CD14-positive monocyte (primary cell): ENCODE measurements around the gene ZFP64. TPM values are rescaled to one million over a fixed set of nuclear protein-coding genes. Genes with fewer than 3 reads are reported as not detected.

Source experiments
- DNase-seq, 3 donors: peaks; one replicate each; pipeline ENCODE4 v3.0.0-alpha.2; 2011 to 2022
- H2AFZ ChIP-seq: 2 replicates; pipeline ENCODE4 v1.6.0; 2012; ENCODE audit warnings: mild to moderate bottlenecking, low read depth, low read length, inconsistent platforms; ENCODE audit not compliant: insufficient read depth, poor library complexity, severe bottlenecking
- H3K27ac ChIP-seq, 2 donors: 1 replicate in 1 of 2; 2 replicates in 1 of 2; pipeline ENCODE4 v1.5.1; 2012 to 2013; ENCODE audit warnings: low read length in 2 of 2, control low read depth in 1 of 2, inconsistent platforms in 1 of 2, low read depth in 1 of 2, mild to moderate bottlenecking in 1 of 2
- H3K27me3 ChIP-seq, 2 donors: one replicate each; pipeline versions ENCODE4 v1.6.0 to v1.6.1; 2011 to 2013; ENCODE audit warnings: low read length in 2 of 2; ENCODE audit not compliant: control insufficient read depth in 2 of 2, insufficient read depth in 2 of 2
- H3K36me3 ChIP-seq, 2 donors: replicated peaks in 1 of 2; 1 replicate in 1 of 2; 2 replicates in 1 of 2; pipeline versions ENCODE4 v1.5.1 to v1.6.1; 2012 to 2013; ENCODE audit warnings: low read length in 2 of 2, control low read depth in 1 of 2, inconsistent platforms in 1 of 2, mild to moderate bottlenecking in 1 of 2; ENCODE audit not compliant: insufficient read depth in 2 of 2, control insufficient read depth in 1 of 2
- H3K4me1 ChIP-seq, 2 donors: 1 replicate in 1 of 2; 2 replicates in 1 of 2; pipeline versions ENCODE4 v1.5.1 to v1.6.1; 2012 to 2013; ENCODE audit warnings: low read length in 2 of 2, control low read depth in 1 of 2, inconsistent platforms in 1 of 2, mild to moderate bottlenecking in 1 of 2, moderate library complexity in 1 of 2; ENCODE audit not compliant: insufficient read depth in 2 of 2, control insufficient read depth in 1 of 2
- H3K4me2 ChIP-seq: replicated peaks from 2 replicates; pipeline ENCODE3; 2012; ENCODE audit warnings: low read length, moderate library complexity, mild to moderate bottlenecking; ENCODE audit not compliant: poor library complexity, severe bottlenecking; ENCODE audit errors: extremely low read depth
- H3K4me3 ChIP-seq, 3 experiments: fragments of 200-600 bp in 1 of 3; sonication (generic) in 1 of 3; replicated peaks in 1 of 3; 1 replicate in 2 of 3; 2 replicates in 1 of 3; pipeline ENCODE4 v1.5.1; 2011 to 2013; ENCODE audit warnings: low read length in 3 of 3, mild to moderate bottlenecking in 3 of 3, control low read depth in 2 of 3, low read depth in 2 of 3, inconsistent platforms in 1 of 3, moderate library complexity in 1 of 3
- H3K79me2 ChIP-seq: 2 replicates; pipeline ENCODE4 v1.6.0; 2012; ENCODE audit warnings: mild to moderate bottlenecking, control low read depth, inconsistent platforms, low read length, moderate library complexity; ENCODE audit not compliant: insufficient read depth
- H3K9ac ChIP-seq: 2 replicates; pipeline ENCODE4 v1.6.0; 2017; ENCODE audit warnings: low read length, mild to moderate bottlenecking; ENCODE audit not compliant: insufficient read depth, poor library complexity, severe bottlenecking
- H3K9me3 ChIP-seq, 2 donors: replicated peaks in 1 of 2; 1 replicate in 1 of 2; 2 replicates in 1 of 2; pipeline versions ENCODE4 v1.5.1 to v1.6.1; 2012 to 2013; ENCODE audit warnings: low read length in 2 of 2, control low read depth in 1 of 2; ENCODE audit not compliant: control insufficient read depth in 1 of 2, insufficient read depth in 1 of 2
- H4K20me1 ChIP-seq: 2 replicates; pipeline ENCODE4 v1.6.0; 2012; ENCODE audit warnings: mild to moderate bottlenecking, low read length, control low read depth, moderate library complexity; ENCODE audit not compliant: insufficient read depth
- H3K27ac Mint-ChIP-seq, 7 donors: one replicate each; pipeline ENCODE4 v1.8.0; 2020; ENCODE audit warnings: mild to moderate bottlenecking in 7 of 7, mixed read lengths in 7 of 7, moderate library complexity in 6 of 7, inconsistent platforms in 2 of 7
- H3K27me3 Mint-ChIP-seq, 3 donors: one replicate each; pipeline ENCODE4 v1.8.0; 2021 to 2022; ENCODE audit warnings: low read depth in 3 of 3, mild to moderate bottlenecking in 3 of 3, mixed read lengths in 3 of 3, moderate library complexity in 3 of 3, inconsistent platforms in 1 of 3
- H3K36me3 Mint-ChIP-seq, 2 donors: one replicate each; pipeline ENCODE4 v1.8.0; 2020; ENCODE audit warnings: mixed read lengths in 2 of 2, inconsistent platforms in 1 of 2, mild to moderate bottlenecking in 1 of 2
- H3K4me1 Mint-ChIP-seq: one replicate; pipeline ENCODE4 v1.8.0; 2020; ENCODE audit warnings: mild to moderate bottlenecking, mixed read lengths
- H3K4me3 Mint-ChIP-seq, 2 donors: one replicate each; pipeline ENCODE4 v1.8.0; 2020; ENCODE audit warnings: mild to moderate bottlenecking in 2 of 2, mixed read lengths in 2 of 2, moderate library complexity in 1 of 2
- H3K9me3 Mint-ChIP-seq, 7 donors: one replicate each; pipeline ENCODE4 v1.8.0; 2020 to 2022; ENCODE audit warnings: mixed read lengths in 7 of 7, mild to moderate bottlenecking in 6 of 7, moderate library complexity in 6 of 7, inconsistent platforms in 2 of 7
- WGBS: methylation state at CpG from one replicate; pipeline ENCODE4 v1.1.5; 2013; ENCODE audit warnings: missing lambda C conversion rate; ENCODE audit not compliant: insufficient coverage; 5-methylcytosine and 5-hydroxymethylcytosine counted together
- intact Hi-C, 2 donors: fragments of 100-400 bp; cut with micrococcal nuclease; formaldehyde crosslinking; loops; one replicate each; pipeline versions ENCODE4 v1.15.0 to v1.15.1; 2023
- polyA plus RNA-seq, 3 donors: library from polyadenylated mRNA; depleted of rRNA in 1 of 3; unstranded in 2 of 3; stranded (reverse) in 1 of 3; fragments of 300-500 nt in 2 of 3; fragments of >200 nt in 1 of 3; fragmentation: Illumina TruSeq in 2 of 3; gene quantifications; 1 replicate in 2 of 3; 2 replicates in 1 of 3; pipeline ENCODE4 v1.2.3, GENCODE V29; 2012 to 2021
- TF ChIP-seq, protein P1 (sequence below): fragments of 200-600 bp; IDR thresholded peaks from one replicate; pipeline ENCODE4 v1.8.0; 2022; ENCODE audit warnings: antibody characterized with exemption, mild to moderate bottlenecking

ZFP64 gene
- polyA plus RNA-seq, 3 donors = 2.9 to 7.3 (median 4.9) TPM

DNA sequence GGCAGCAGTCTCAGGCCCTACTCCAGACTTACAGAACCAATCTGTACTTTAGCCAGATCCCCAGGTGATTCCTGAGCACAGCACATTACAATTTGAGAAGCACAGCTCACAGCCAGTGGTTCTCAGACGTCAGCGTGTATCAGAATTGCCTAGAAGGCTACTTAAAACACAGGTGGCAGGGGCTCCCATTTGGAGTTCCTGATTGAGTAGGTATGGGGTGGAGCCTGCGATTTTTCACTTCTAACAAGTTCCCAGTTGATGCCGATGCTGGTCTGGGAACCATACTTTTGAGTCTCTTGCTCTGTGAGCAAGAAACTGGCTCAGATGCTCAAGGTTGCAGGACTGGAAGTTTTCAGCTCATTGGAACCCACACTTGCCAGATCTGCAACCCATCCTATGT lies 89.5 kb downstream of the ZFP64 start:
- DNase-seq = no peak
- WGBS = 100% methylated on average over 2 of the region's 4 CpGs
- Histone ChIP-seq H3K79me2 (no peaks in the 10 kb centered on the region), H2AFZ (no peak overlapping the region), H3K9me3 (peaks cover 3 to 12% of the 10 kb centered on the region in 2 donors), H3K36me3 (no peaks in the 10 kb centered on the region), H3K9ac (no peak overlapping the region), H3K27me3 (peaks cover 12 to 40% of the 10 kb centered on the region in 2 donors), H3K4me1 (peaks cover 31 to 34% of the 10 kb centered on the region in 2 donors), H4K20me1 (no peaks in the 10 kb centered on the region), H3K27ac (no peak overlapping the region), H3K4me3 (no peak overlapping the region), H3K4me2 (no peak overlapping the region)
- H3K27ac Mint-ChIP-seq = no peak overlapping the region
- intact Hi-C loops = no loop called here
- H3K4me3 Mint-ChIP-seq = no peak overlapping the region
- peaks cover 29% of the 10 kb centered on the region for H3K4me1 Mint-ChIP-seq
- H3K9me3 Mint-ChIP-seq = peaks cover 0 to 16% (median 5%) of the 10 kb centered on the region in 7 donors
- peaks cover 0 to 4% of the 10 kb centered on the region in 2 donors for H3K36me3 Mint-ChIP-seq
- TF ChIP-seq, protein P1, sequence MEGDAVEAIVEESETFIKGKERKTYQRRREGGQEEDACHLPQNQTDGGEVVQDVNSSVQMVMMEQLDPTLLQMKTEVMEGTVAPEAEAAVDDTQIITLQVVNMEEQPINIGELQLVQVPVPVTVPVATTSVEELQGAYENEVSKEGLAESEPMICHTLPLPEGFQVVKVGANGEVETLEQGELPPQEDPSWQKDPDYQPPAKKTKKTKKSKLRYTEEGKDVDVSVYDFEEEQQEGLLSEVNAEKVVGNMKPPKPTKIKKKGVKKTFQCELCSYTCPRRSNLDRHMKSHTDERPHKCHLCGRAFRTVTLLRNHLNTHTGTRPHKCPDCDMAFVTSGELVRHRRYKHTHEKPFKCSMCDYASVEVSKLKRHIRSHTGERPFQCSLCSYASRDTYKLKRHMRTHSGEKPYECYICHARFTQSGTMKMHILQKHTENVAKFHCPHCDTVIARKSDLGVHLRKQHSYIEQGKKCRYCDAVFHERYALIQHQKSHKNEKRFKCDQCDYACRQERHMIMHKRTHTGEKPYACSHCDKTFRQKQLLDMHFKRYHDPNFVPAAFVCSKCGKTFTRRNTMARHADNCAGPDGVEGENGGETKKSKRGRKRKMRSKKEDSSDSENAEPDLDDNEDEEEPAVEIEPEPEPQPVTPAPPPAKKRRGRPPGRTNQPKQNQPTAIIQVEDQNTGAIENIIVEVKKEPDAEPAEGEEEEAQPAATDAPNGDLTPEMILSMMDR = no peak
- peaks cover 39 to 59% (median 47%) of the 10 kb centered on the region in 3 donors for H3K27me3 Mint-ChIP-seq
